ENCODE results near the gene SRMS. TPM values are rescaled to one million over a fixed set of nuclear protein-coding genes. Genes with fewer than 3 reads are reported as not detected.

Gene SRMS
- total RNA-seq, 2 experiments from 2014 or later, result 0.42 TPM; not detected in 1

- BruUV-seq (replicated peaks), result no TSS peak
- CTCF ChIA-PET (ENCODE audit: unreplicated experiment), result no interaction called here
These were observed 8.3 kb upstream of the SRMS start for GRCh38 chr20:63555661-63556381.

GRCh38 chr20:63554361-63555278, 7.1 kb upstream of the SRMS start:
- ChIA-PET POLR2A (interaction anchor here (1.0 kb wide), 1 partner anchor 87 kb away, joined by 3 read pairs; no protein-coding TSS in a partner anchor), CTCF (ENCODE audit: unreplicated experiment) (interaction anchor here (0.5 kb wide), 1 partner anchor 88 kb away, joined by 4 read pairs; no protein-coding TSS in a partner anchor)
- Histone ChIP-seq H3K9me2 (ENCODE audit: insufficient read depth, low read length) (no peaks in the 10 kb centered on the region), H4K20me1 (ENCODE audit: insufficient read depth, low read length) (no peaks in the 10 kb centered on the region), H3K4me2 (ENCODE audit: low read length) (peak overlapping the region; percentile 92), H3K27ac (ENCODE audit: low read depth, low read length, poor library complexity, severe bottlenecking) (no peak overlapping the region), H3K4me3 (ENCODE audit: low read depth, low read length, poor library complexity, severe bottlenecking) (peak overlapping the region; percentile 71), H3K4me1 (ENCODE audit: insufficient read depth, low read length, poor library complexity, severe bottlenecking) (peaks cover 38% of the 10 kb centered on the region), H3K9me3 (ENCODE audit: low read length) (no peaks in the 10 kb centered on the region), H2AFZ (ENCODE audit: low read length) (no peak overlapping the region), H3K36me3 (ENCODE audit: insufficient read depth, low read length) (no peaks in the 10 kb centered on the region), H3K79me2 (ENCODE audit: insufficient read depth, low read depth, low read length) (no peaks in the 10 kb centered on the region)
- intact Hi-C loops (cut with micrococcal nuclease; ENCODE audit: unreplicated experiment), result loop anchor here (5.0 kb wide), 1 partner anchor 73 kb away; the partner anchor contains the start of gene GMEB2
- TF ChIP-seq CTCF (conservative IDR thresholded peaks at IDR 0.05; ENCODE audit: low read length), result no peak
- TF ChIP-seq EZH2phosphoT487 (IDR thresholded peaks at IDR 0.05; ENCODE audit: borderline replicate concordance, low read depth, low read length), result no peak
- no TSS peak for BruUV-seq (replicated peaks)
- peak; percentile 43 for DNase-seq (ENCODE audit: low spot score)

More at GRCh38 chr20:63555661-63556381, 8.3 kb upstream of the SRMS start:
- DNase-seq (ENCODE audit: low spot score), result no peak
- TF ChIP-seq EZH2phosphoT487 (IDR thresholded peaks at IDR 0.05; ENCODE audit: borderline replicate concordance, low read depth, low read length) (no peak), CTCF (conservative IDR thresholded peaks at IDR 0.05; ENCODE audit: low read length) (no peak)
- intact Hi-C loops (cut with micrococcal nuclease; ENCODE audit: unreplicated experiment), result no loop called here
- no peak overlapping the region for H3K27ac ChIP-seq (ENCODE audit: low read depth, low read length, poor library complexity, severe bottlenecking)
- peaks cover 37% of the 10 kb centered on the region for H3K4me1 ChIP-seq (ENCODE audit: insufficient read depth, low read length, poor library complexity, severe bottlenecking)
- no peak overlapping the region for H3K4me3 ChIP-seq (ENCODE audit: low read depth, low read length, poor library complexity, severe bottlenecking)
- H3K79me2 ChIP-seq (ENCODE audit: insufficient read depth, low read depth, low read length), result no peaks in the 10 kb centered on the region
- POLR2A ChIA-PET, result interaction anchor here (1.0 to 1.2 kb wide), 2 partner anchors 18 to 86 kb away, joined by 3 read pairs; partner anchors contain the start of gene HELZ2
- H4K20me1 ChIP-seq (ENCODE audit: insufficient read depth, low read length), result no peaks in the 10 kb centered on the region
- no peaks in the 10 kb centered on the region for H3K9me2 ChIP-seq (ENCODE audit: insufficient read depth, low read length)
- H3K36me3 ChIP-seq (ENCODE audit: insufficient read depth, low read length), result no peaks in the 10 kb centered on the region
- H3K4me2 ChIP-seq (ENCODE audit: low read length), result no peak overlapping the region
- no peak overlapping the region for H2AFZ ChIP-seq (ENCODE audit: low read length)
- H3K9me3 ChIP-seq (ENCODE audit: low read length), result no peaks in the 10 kb centered on the region

Measured in OCI-LY7 (cell line).